Measurements from ENCODE around the gene TRIML2. TPM values are rescaled to one million over a fixed set of nuclear protein-coding genes. Genes with fewer than 3 reads are reported as not detected.

Gene TRIML2
- total RNA-seq, 4 donors from 2014 or later: not detected

DNA sequence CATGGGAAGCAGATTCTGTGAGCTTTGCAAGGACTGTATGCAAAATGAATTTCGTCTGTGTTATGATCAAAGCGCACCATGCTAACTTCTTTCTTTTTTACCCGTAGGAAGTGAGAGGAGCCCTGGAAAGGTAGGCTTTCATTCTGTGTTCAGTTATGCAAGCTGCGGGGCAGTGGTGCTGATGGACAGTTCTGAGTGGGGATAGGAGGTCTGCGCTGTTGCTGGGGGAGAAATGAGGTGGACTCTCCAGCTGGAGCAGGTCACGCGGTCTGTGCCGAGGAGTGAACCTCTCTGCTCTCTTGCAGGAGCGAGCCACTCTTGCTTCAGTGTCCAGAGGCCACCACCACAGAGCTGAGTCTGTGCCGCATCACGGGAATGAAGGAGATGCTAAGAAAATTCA is 34.3 kb upstream of the TRIML2 start:
- TF ChIP-seq, protein P1, sequence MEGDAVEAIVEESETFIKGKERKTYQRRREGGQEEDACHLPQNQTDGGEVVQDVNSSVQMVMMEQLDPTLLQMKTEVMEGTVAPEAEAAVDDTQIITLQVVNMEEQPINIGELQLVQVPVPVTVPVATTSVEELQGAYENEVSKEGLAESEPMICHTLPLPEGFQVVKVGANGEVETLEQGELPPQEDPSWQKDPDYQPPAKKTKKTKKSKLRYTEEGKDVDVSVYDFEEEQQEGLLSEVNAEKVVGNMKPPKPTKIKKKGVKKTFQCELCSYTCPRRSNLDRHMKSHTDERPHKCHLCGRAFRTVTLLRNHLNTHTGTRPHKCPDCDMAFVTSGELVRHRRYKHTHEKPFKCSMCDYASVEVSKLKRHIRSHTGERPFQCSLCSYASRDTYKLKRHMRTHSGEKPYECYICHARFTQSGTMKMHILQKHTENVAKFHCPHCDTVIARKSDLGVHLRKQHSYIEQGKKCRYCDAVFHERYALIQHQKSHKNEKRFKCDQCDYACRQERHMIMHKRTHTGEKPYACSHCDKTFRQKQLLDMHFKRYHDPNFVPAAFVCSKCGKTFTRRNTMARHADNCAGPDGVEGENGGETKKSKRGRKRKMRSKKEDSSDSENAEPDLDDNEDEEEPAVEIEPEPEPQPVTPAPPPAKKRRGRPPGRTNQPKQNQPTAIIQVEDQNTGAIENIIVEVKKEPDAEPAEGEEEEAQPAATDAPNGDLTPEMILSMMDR (IDR thresholded peaks at IDR 0.05; ENCODE audit: low read depth): no peak

DNA sequence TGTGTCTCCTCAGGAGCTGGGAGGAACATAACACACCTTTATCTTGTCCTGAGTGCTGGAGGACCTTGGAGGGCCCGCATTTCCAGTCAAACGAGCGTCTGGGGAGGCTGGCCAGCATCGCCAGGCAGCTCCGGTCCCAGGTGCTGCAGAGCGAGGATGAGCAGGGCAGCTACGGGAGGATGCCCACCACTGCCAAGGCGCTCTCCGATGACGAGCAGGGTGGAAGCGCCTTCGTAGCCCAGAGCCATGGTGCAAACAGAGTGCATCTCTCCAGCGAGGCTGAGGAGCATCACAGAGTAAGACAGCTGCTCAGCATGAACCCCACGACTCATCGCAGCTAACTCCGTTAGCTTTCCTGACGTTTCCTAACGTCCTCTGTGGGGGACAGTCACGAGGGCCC is 30.3 kb upstream of the TRIML2 start:
- TF ChIP-seq, protein P1 (IDR thresholded peaks at IDR 0.05; ENCODE audit: low read depth): no peak

DNA sequence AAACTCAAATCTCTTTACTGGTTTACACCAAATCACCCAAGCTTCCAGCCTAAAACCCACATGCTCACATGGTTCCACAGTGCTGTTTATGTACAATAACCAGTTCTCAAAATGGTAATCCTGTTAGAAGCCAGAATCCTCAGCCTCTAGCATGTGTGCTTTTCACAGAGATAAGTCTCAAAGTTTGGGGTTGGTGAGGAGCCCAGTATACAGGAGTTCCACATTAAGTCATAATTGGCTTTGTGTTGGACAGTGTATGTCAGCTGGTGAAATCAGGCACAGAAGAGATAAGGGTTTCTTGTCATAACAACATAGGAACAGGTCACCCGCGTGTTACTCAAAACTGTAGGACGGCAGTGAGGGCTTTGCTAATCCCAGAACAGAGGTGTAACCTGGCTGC is 29.7 kb upstream of the TRIML2 start, which contains the start of gene TRIML1:
Gene TRIML1 (plus strand): TSS at position 301 of the 400 bp plus-strand sequence. CDS start 118 bp downstream, outside the sequence.
- TF ChIP-seq, protein P1 (IDR thresholded peaks at IDR 0.05; ENCODE audit: low read depth): no peak

DNA sequence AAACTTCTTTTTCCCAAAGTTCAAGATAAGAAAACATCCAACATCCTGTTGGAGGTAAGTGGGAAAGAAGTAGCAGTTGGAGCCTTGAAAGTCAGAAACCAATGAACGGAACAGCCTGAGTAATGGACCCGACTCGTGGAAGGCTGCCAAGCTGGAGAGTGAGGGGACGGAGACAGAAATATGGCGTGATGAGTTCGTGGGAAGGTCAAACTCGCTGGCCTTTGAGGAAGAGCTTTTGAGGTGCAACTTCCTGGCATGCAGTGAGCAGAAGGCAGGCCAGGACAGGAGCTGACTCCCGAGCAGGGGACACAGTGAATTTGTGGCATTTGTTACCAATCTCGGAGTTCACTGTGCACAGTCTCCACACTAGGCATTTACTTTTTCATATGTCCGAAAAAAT is 28.8 kb upstream of the TRIML2 start:
- TF ChIP-seq, protein P1 (IDR thresholded peaks at IDR 0.05; ENCODE audit: low read depth): no peak

DNA sequence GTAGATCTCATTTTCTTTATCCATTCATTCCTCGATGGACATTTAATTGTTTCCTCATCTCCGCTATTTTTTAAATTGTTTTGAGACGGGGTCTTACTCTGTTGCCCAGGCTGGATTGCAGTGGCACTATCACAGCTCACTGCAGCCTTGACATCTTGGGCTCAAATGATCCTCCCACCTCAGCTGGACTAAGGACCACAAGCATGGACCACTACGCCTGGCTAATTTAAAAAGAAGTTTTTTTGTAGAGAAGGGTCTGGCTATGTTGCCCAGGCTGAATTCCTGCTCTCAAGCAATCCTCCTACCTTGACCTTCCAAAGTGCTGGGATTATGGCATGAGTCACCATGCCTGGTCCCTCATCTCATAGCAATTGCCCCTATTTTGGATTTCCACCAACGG is 22.8 kb upstream of the TRIML2 start:
- TF ChIP-seq, protein P1 (IDR thresholded peaks at IDR 0.05; ENCODE audit: low read depth): no peak

DNA sequence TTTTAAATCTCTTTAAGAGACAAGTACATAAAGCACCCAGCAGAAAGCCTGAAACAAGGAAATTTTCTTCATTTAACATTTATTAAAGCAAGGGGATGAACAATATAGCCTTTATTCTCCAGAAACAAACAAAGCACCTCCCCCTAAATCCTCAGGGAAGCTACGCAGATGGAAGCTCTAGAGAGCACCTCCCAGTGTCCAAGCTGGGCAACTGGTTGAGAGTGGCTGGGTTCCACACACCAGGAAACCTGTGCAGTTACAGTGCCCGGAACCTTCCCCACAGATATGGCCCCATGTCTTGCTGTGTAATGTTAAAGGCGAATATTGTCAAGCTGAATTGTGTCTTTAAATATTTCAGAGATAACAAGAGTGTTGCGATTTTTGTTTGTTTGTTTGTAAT is 21.0 kb upstream of the TRIML2 start:
- TF ChIP-seq, protein P1 (IDR thresholded peaks at IDR 0.05; ENCODE audit: low read depth): no peak

DNA sequence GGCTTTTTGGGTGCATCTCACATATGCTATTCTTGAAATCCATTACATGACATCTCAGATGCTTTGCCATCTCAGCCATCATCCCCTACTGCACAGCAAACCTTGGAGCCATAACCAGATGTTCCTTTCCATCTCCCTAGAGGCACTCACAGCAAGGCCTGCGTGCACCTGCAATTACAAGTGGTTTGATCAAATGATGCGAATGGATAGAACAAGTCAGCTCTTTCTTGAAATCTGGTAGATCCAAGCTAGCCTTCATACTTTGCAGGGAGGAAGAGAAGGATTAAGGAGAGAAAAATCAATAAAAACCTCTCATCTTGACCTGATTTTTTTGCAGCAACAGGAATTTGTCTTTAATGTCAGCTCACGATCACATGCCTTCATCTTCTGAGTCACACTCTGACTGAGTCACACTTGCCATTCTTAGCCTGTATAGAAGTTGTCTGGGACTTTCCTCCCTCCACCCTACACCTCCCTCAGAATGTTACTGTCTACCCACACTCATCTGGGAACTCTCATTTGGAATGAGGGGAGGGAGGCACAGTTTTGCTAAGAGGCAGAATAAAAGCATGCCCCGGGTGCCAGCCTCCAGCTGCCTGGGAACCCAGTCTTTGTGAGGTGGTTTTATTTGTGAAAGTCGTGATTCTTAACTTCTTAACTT is 17.9 kb upstream of the TRIML2 start:
- TF ChIP-seq, protein P1 (IDR thresholded peaks at IDR 0.05; ENCODE audit: low read depth): no peak
